Choroid plexus epithelial cell (primary cell): ENCODE measurements around the gene GNA15.
A peak's percentile ranks its signal among the peaks of the same experiment; 100 is the strongest.

Source experiments
- DNase-seq: peaks from one replicate; pipeline ENCODE4 v3.0.0-alpha.2; 2010; ENCODE audit warnings: low read depth
- H3K4me3 ChIP-seq: 2 replicates; pipeline ENCODE4 v1.5.1; 2011; ENCODE audit warnings: low read depth, mild to moderate bottlenecking, control low read depth, low read length, moderate library complexity
- TF ChIP-seq, protein P1 (sequence below): conservative IDR thresholded peaks from 2 replicates; pipeline ENCODE4 v1.5.1; 2011; ENCODE audit warnings: low read depth, mild to moderate bottlenecking, control low read depth, inconsistent platforms, low read length, moderate library complexity

GNA15 gene

GRCh38 chr19:3097442-3097871 lies 38.4 kb upstream of the GNA15 start:
- H3K4me3 ChIP-seq, result no peak overlapping the region
- TF ChIP-seq, protein P1, sequence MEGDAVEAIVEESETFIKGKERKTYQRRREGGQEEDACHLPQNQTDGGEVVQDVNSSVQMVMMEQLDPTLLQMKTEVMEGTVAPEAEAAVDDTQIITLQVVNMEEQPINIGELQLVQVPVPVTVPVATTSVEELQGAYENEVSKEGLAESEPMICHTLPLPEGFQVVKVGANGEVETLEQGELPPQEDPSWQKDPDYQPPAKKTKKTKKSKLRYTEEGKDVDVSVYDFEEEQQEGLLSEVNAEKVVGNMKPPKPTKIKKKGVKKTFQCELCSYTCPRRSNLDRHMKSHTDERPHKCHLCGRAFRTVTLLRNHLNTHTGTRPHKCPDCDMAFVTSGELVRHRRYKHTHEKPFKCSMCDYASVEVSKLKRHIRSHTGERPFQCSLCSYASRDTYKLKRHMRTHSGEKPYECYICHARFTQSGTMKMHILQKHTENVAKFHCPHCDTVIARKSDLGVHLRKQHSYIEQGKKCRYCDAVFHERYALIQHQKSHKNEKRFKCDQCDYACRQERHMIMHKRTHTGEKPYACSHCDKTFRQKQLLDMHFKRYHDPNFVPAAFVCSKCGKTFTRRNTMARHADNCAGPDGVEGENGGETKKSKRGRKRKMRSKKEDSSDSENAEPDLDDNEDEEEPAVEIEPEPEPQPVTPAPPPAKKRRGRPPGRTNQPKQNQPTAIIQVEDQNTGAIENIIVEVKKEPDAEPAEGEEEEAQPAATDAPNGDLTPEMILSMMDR, result no peak
- DNase-seq, result no peak

- TF ChIP-seq, protein P1, result no peak
- peak overlapping the region; percentile 45 for H3K4me3 ChIP-seq
- DNase-seq, result no peak
Measured at GRCh38 chr19:3098141-3098514, 37.7 kb upstream of the GNA15 start.

GRCh38 chr19:3098515-3099346 lies 37.1 kb upstream of the GNA15 start:
- DNase-seq, result peak; percentile 40
- H3K4me3 ChIP-seq, result peak overlapping the region; percentile 45
- TF ChIP-seq, protein P1, result no peak

- no peak for DNase-seq
- H3K4me3 ChIP-seq, result peak overlapping the region; percentile 45
- TF ChIP-seq, protein P1, result no peak
Measured at GRCh38 chr19:3099347-3100145, 36.3 kb upstream of the GNA15 start.

GRCh38 chr19:3100331-3100730 lies 35.5 kb upstream of the GNA15 start:
- TF ChIP-seq, protein P1, result no peak
- H3K4me3 ChIP-seq, result no peak overlapping the region
- DNase-seq, result no peak

DNA sequence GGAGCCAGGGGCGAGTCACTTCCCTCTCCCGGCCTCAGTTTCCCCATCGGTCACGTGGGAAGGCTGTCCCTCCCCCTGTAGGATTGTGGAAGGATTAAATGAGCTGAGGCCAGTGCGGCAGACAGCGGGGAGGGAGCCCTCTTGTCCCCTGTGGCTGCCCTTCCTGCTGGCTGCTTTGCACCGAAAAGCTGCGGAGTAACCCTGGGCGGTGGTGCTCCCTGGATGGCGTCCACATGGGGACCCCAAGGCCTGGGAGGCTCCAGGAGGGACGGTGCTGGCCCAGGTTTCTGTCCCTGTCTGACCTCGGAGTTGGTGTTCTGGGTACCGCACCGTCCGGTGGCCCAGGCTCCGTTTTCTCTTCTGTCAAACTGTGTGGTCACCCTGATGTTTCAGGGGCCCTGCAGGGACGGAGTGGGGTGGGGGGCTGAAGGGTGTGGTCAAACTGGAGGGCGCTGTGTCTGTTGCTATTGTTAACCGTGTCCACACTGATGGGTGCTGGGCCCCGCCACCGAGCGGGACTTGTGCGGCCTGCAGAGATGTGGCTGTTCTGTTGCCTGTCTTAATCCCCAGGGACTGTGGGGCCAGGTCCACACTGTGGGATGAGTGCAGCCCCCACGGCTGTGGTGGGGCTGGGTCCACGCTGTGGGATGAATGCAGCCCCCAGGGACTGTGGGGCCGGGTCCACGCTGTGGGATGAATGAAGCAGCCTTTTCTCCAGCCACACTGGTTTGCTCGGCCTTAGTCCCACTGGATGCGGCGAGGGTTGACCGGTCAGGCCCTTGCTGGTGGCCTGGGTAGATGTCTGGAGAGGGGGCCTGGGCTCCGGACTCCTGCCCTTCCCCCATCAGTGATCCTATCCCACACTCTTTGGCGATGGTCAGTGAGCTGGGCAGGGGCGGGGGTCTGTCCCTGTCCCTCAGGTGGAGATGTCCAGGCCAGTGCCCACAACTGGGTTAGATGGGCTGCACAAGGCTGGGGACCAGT lies 34.8 kb upstream of the GNA15 start:
- DNase-seq, result no peak
- TF ChIP-seq, protein P1, result no peak
- H3K4me3 ChIP-seq, result no peak overlapping the region
